IPS DF 19.7 (cell line): ENCODE data around the gene MAP3K3.

Experiments used
- DNase-seq: peaks from one replicate; pipeline ENCODE4 v3.0.0-alpha.2; 2013; ENCODE audit warnings: low read depth, low spot score

MAP3K3 gene

DNA sequence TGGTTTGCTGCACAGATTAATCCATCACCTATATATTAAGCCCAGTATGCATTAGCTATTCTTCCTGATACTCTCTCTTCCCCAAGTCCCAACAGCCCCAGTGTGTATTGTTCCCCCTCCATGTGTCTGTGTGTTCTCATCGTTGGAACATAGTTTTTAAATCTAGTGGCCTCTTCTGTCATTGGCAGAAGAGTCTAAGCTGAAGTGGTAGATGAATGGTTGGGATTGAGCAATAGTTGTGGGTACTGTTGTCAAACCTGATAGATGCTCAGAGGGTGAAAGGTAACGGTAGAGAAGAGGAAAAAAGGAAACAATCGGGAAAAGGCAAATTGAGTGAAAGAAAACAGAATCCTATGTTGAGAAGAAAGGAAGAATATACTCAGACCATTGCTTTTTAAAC lies 29.9 kb downstream of the MAP3K3 start:
- no peak for DNase-seq

DNA sequence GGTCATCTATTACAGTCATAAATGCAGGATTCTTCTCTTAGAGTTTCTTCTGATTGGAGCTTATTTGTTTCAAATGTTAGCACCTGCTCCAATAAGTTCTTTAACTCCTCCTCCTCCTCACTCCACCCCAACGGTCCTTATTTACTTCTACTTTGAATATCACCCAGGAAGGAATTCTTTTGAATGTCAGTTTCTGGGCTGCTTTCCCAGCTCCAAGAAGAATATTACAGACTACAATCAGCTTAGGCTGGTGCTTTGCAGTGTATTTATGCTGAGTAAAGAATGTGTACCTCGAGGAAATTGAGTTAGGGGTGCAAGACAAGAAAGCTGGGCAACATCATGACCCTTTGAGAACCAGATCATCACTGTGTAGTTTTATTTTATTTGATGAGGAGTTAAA lies 30.8 kb downstream of the MAP3K3 start:
- DNase-seq = no peak

DNA sequence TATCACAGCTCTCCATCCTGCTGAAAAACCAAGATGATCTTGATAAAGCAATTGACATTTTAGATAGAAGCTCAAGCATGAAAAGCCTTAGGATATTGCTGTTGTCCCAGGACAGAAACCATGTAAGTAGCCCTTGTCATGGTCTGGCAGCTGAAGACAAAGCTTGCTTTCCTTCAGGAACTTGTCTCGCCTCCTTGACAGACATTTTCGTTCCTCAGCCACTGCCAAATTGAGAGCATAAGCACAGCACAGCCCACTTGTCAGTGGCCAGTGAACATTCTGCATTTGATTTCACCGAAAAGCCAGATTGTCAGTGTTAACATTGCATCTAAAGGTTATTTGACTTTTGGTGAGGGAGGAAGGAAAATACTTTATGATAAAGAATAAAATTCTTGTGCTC lies 35.6 kb downstream of the MAP3K3 start:
- no peak for DNase-seq

DNA sequence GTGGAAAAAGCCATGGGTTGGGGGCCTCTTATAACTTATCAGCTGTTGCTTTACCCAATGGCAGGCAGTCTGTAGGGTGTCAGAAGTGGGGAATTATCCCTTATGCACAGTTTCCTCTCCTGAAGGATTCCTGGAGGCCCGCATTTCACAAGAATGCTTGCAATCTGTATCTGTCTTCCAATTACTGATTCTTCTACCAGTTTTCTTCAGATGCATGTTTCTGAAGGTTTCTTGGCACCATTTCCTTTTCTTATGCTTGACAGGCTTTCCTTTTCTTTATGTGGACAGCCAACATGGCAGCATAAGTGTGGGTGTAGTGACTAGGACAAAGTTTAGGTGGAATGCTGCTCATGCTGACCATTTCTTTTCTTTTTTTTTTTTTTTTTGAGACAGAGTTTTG lies 36.1 kb downstream of the MAP3K3 start:
- DNase-seq = no peak

DNA sequence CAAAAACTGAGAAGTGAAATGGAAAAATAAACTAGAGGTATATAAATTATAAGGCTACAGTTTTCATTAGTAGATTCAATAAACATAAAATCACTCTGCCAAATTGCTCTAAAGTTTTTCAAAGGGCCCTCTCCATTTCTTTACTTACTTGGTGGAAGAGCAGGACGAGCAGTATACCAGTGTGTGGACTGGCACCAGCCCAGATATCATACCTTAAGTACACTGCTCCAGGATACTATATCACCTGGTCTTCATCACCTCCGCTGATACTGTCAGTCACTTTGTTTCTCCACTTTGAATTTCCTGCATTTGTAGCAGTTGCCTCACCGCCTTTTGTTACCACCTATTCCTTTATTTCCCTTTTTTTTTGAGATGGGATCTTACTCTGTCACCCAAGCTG lies 37.6 kb downstream of the MAP3K3 start:
- DNase-seq = no peak

GRCh38 chr17:63665527-63666214 lies 43.5 kb downstream of the MAP3K3 start:
- no peak for DNase-seq

GRCh38 chr17:63672856-63673255 lies 50.6 kb downstream of the MAP3K3 start:
- no peak for DNase-seq

GRCh38 chr17:63675231-63675606 lies 53.0 kb downstream of the MAP3K3 start:
- no peak for DNase-seq

DNA sequence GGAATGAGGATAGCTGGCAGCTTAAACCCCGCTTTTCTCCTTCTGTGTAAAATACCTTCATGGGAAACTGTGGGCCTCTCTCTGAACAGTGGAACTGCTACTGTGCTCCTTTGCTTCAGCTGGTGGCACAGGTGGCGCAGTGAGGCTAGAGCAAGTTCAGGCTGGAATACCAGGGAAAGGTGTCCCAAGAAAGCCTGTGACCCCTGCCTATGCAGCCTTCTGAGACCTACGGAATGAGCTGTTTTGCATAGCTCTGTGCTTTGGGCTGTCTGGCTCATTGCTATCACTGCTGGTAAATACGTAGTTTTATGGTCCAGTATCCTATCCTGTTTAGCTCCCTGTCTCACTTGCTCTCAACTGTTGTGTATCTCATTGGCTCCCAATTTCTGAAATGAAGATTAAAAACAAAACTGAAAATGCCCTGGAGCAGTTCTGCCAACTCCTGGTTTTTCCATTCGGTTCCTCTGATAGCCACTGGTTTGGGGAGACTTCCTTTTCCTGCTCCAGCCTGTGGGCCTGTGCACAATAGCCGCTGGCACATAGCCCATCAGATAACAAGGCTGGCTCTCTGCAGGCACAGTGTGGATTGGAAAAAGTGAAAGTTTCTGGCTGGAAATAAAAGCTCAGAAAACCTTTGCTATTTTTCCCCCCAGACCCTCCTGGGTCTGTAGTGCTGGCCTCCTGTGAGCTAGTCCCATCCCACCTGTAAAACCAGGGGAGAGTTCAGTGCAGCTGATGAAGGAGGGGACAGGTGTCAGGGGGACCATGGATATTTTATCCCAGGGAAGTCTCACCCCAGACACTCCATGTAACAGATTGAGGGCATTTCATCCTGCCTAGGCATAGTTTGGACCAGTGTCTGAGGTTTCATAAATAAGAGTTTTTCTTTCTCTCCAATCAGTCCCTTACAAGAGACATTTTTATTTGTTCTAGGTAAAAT lies 53.7 kb downstream of the MAP3K3 start:
- no peak for DNase-seq

GRCh38 chr17:63676584-63676983 lies 54.4 kb downstream of the MAP3K3 start:
- no peak for DNase-seq

- DNase-seq = no peak
Measured at GRCh38 chr17:63679214-63679613, 57.0 kb downstream of the MAP3K3 start.

DNA sequence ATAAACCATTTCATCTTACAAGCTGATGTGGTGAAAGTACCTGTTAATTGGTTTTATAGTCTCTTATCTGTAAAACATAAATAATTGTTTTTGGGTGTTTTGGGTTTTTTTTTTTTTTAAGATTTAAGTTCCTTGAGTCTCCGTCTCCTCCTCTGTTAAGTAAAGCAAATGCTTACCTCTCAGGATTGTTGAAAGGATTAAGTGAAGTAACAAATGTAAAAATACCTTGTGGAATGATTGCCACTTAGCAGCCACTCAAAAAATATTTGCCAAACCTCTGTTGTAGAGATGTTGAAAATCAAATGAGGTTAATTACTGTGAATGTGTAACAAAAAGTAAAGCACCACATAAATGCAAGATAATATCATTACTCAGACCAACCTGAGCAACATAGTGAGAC lies 58.5 kb downstream of the MAP3K3 start:
- no peak for DNase-seq

DNA sequence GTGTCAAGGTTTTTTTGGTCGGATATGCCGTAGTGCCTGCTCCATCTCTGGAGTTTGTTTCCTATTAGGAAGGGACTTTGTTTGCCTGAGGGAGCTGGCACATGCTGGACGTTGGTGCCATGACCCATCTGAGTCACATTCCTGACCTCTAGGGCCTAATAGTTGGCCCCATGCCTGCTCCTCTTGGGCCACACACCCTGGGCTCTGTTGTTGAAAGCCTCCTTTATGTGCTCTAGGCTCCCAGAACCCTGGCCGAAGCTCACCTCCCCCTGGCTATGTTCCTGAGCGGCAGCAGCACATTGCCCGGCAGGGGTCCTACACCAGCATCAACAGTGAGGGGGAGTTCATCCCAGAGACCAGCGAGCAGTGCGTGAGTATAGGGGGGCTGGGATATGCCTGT lies 59.3 kb downstream of the MAP3K3 start:
- no peak for DNase-seq

DNA sequence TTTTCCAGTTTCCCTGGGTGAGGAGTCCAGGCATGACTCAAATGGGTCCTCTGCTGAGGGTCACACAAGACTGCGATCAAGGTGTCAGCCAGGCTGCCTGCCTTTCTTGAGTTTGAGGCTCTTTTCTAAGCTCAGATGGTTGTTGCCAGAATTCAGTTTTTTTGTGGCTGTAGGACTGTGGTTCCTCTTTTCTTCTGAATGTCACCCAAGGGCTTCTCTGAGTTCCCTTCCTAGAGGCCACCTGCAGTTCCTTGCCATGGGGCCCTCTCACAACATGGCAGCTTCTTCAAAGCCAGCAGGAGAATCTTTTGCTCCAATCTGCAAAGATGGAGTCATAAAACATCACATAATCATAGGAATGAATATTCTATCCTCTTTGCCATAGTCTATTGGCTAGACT lies 60.2 kb downstream of the MAP3K3 start:
- no peak for DNase-seq

- DNase-seq = no peak
Measured at GRCh38 chr17:63682981-63683380, 60.8 kb downstream of the MAP3K3 start.

- DNase-seq = no peak
Measured at GRCh38 chr17:63685041-63685440, 62.8 kb downstream of the MAP3K3 start.

DNA sequence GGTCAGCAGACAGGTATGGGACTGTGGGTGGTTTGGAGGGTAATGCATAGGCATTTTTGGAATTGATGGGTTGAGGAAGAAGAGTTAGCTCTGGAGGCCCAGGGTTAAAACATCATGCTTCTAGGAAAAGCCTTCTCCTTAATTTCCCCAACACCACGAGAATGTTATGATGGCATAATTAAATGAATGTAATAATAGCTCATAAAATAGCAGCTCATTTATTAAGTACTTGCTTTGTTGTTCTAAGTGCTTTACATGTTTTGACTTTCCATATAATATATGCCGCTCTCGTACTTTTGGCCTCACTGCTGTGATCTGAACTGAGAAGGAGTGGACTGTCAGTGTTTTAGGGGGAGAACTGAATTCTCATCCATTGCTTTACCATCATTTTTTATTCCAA lies 63.4 kb downstream of the MAP3K3 start:
- DNase-seq = no peak

DNA sequence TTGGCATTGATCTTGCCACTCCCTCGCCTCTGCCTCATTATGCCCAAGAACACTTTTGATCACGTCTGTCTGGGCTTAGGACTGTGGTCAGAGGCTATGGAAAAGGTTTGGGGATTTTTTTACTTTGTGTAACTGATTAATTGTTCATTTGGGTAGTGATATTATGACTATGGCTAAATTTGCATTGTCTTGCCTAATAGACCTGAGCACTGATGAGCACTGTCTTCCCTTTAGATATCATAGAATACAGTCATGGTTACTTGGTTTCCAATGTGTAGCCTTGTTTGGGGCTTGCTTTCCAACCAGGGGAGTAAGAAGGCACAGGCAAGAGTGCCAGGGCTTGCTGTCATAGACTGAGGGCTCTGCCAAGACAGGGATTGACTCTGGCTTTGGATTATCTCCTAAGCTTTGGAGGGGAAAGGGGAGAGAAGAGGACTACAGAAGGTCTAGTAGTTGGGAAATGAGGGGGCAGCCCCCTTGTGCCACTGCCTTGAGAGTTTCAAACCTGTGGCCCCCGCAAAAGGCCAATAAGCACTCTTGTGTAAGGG lies 64.0 kb downstream of the MAP3K3 start:
- DNase-seq = no peak

GRCh38 chr17:63688396-63689020 lies 66.3 kb downstream of the MAP3K3 start:
- no peak for DNase-seq

DNA sequence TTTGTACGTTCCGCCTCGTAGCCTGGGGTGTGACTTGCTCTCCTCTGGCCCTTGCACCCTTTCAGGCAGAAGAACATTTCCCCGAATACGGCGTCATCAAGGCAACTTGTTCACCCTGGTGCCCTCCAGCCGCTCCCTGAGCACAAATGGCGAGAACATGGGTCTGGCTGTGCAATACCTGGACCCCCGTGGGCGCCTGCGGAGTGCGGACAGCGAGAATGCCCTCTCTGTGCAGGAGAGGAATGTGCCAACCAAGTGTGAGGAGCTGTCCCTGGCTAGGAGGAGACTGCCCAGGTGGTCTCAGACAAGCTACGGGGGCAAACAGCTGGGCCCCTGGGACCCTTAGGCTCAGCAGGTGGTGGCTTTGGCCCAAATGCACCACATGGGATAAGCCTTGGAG lies 67.3 kb downstream of the MAP3K3 start:
- DNase-seq = no peak

GRCh38 chr17:63692195-63692816 lies 70.1 kb downstream of the MAP3K3 start:
- DNase-seq = no peak
